Activated CD4-positive, alpha-beta memory T cell treated with anti-CD3 and anti-CD28 coated beads, Interleukin-2, amount 10 ng/mL, durations not matched to agents 7 days and 5 days (primary cell): ENCODE measurements around the gene ENTPD7. TPM values are rescaled to one million over a fixed set of nuclear protein-coding genes. Genes with fewer than 3 reads are reported as not detected.
"Not testable (repeated sequence)": the region's sequence is repeated elsewhere in the genome, so short reads cannot be mapped to it uniquely, and the experiment has no call there.

Experiments used
- CTCF ChIA-PET: fragments of 350-600 bp; sonication (Branson Sonifier 250); formaldehyde crosslinking; loops from one replicate; lab custom pipeline; 2021; ENCODE audit warnings: antibody characterized with exemption, inconsistent platforms; lab: Charles Lee
- POLR2A ChIA-PET: fragments of 350-600 bp; sonication (Branson Sonifier 250); formaldehyde crosslinking; loops from one replicate; lab custom pipeline; 2021; ENCODE audit warnings: antibody characterized with exemption; lab: Charles Lee
- DNase-seq: peaks from one replicate; pipeline ENCODE4 v3.0.0-alpha.2; 2020
- H3K27ac Mint-ChIP-seq: one replicate; pipeline ENCODE4 v1.8.0; 2021; ENCODE audit warnings: mild to moderate bottlenecking, mixed read lengths
- H3K27me3 Mint-ChIP-seq: one replicate; pipeline ENCODE4 v1.8.0; 2021; ENCODE audit warnings: mixed read lengths
- H3K36me3 Mint-ChIP-seq: one replicate; pipeline ENCODE4 v1.8.0; 2021; ENCODE audit warnings: low read depth, mixed read lengths
- H3K4me1 Mint-ChIP-seq: one replicate; pipeline ENCODE4 v1.8.0; 2021; ENCODE audit warnings: mixed read lengths
- H3K4me3 Mint-ChIP-seq: one replicate; pipeline ENCODE4 v1.8.0; 2021; ENCODE audit warnings: mild to moderate bottlenecking, mixed read lengths
- H3K9me3 Mint-ChIP-seq: one replicate; pipeline ENCODE4 v1.8.0; 2021; ENCODE audit warnings: mixed read lengths
- total RNA-seq, 2 experiments: library from RNA; stranded (reverse); gene quantifications; one replicate each; pipeline ENCODE4 v1.2.3, GENCODE V29; 2021

ENTPD7 gene
- total RNA-seq, 2 experiments from 2014 or later = 4.1 to 4.3 TPM

GRCh38 chr10:99621454-99622251 is 37.7 kb upstream of the ENTPD7 start:
- Mint-ChIP-seq H3K4me3 (peak overlapping the region; percentile 88), H3K9me3 (no peaks in the 10 kb centered on the region), H3K4me1 (peaks cover 41% of the 10 kb centered on the region), H3K27ac (peak overlapping the region; percentile 89), H3K27me3 (no peaks in the 10 kb centered on the region), H3K36me3 (peaks cover 21% of the 10 kb centered on the region)
- CTCF ChIA-PET = interaction anchor here (0.6 to 3.1 kb wide), 6 partner anchors 9 to 186 kb away, joined by 3 to 18 read pairs (median 6); partner anchors contain the start of genes COX15, CUTC and ENTPD7
- DNase-seq = no peak
- POLR2A ChIA-PET = interaction anchor here (0.9 to 5.8 kb wide), 8 partner anchors 10 to 191 kb away, joined by 3 to 53 read pairs (median 14); partner anchors contain the start of genes COX15, CUTC, ENTPD7 and GOT1

- DNase-seq = no peak
- no peak overlapping the region for H3K27ac Mint-ChIP-seq
- H3K36me3 Mint-ChIP-seq = peaks cover 5% of the 10 kb centered on the region
- no peaks in the 10 kb centered on the region for H3K27me3 Mint-ChIP-seq
- ChIA-PET CTCF (no interaction called here), POLR2A (no interaction called here)
- peaks cover 23% of the 10 kb centered on the region for H3K4me1 Mint-ChIP-seq
- no peaks in the 10 kb centered on the region for H3K9me3 Mint-ChIP-seq
- H3K4me3 Mint-ChIP-seq = no peak overlapping the region
These were observed 35.4 kb upstream of the ENTPD7 start for GRCh38 chr10:99623919-99624318.

GRCh38 chr10:99625124-99625523 is 34.2 kb upstream of the ENTPD7 start:
- DNase-seq, H3K4me3 Mint-ChIP-seq, H3K27me3 Mint-ChIP-seq, H3K36me3 Mint-ChIP-seq, H3K9me3 Mint-ChIP-seq, H3K27ac Mint-ChIP-seq, CTCF ChIA-PET: not testable (repeated sequence)
- POLR2A ChIA-PET = interaction anchor here (0.7 kb wide), 1 partner anchor 107 kb away, joined by 3 read pairs; the partner anchor contains the start of gene CUTC
- peaks cover 21% of the 10 kb centered on the region for H3K4me1 Mint-ChIP-seq

GRCh38 chr10:99628923-99629624 is 30.2 kb upstream of the ENTPD7 start:
- Mint-ChIP-seq H3K9me3 (no peaks in the 10 kb centered on the region), H3K27me3 (peaks cover 8% of the 10 kb centered on the region), H3K27ac (no peak overlapping the region), H3K4me3 (no peak overlapping the region), H3K36me3 (no peaks in the 10 kb centered on the region), H3K4me1 (peaks cover 6% of the 10 kb centered on the region)
- CTCF ChIA-PET = interaction anchor here (1.1 kb wide), 1 partner anchor 83 kb away, joined by 3 read pairs; no protein-coding TSS in a partner anchor
- no peak for DNase-seq
- POLR2A ChIA-PET = no interaction called here

GRCh38 chr10:99629625-99629978 is 29.7 kb upstream of the ENTPD7 start:
- ChIA-PET CTCF (interaction anchor here (1.1 kb wide), 1 partner anchor 83 kb away, joined by 3 read pairs; no protein-coding TSS in a partner anchor), POLR2A (interaction anchor here (1.0 kb wide), 1 partner anchor 11 kb away, joined by 3 read pairs; no protein-coding TSS in a partner anchor)
- Mint-ChIP-seq H3K4me1 (peaks cover 6% of the 10 kb centered on the region), H3K4me3 (no peak overlapping the region), H3K36me3 (no peaks in the 10 kb centered on the region), H3K27ac (no peak overlapping the region), H3K27me3 (peaks cover 10% of the 10 kb centered on the region), H3K9me3 (no peaks in the 10 kb centered on the region)
- no peak for DNase-seq

- Mint-ChIP-seq H3K4me3 (no peak overlapping the region), H3K9me3 (no peaks in the 10 kb centered on the region), H3K27me3 (peaks cover 15% of the 10 kb centered on the region), H3K4me1 (peaks cover 6% of the 10 kb centered on the region), H3K27ac (no peak overlapping the region), H3K36me3 (no peaks in the 10 kb centered on the region)
- ChIA-PET POLR2A (interaction anchor here (0.6 to 1.0 kb wide), 2 partner anchors 11 to 101 kb away, joined by 3 read pairs; partner anchors contain the start of genes COX15 and CUTC), CTCF (no interaction called here)
- no peak for DNase-seq
These were observed 28.9 kb upstream of the ENTPD7 start for GRCh38 chr10:99630433-99630832.

- H3K36me3 Mint-ChIP-seq = no peaks in the 10 kb centered on the region
- ChIA-PET POLR2A (interaction anchor here (3.3 kb wide), 1 partner anchor 10 kb away, joined by 13 read pairs; the partner anchor contains the start of gene SLC25A28), CTCF (no interaction called here)
- peaks cover 19% of the 10 kb centered on the region for H3K27me3 Mint-ChIP-seq
- no peak for DNase-seq
- H3K4me1 Mint-ChIP-seq = peaks cover 6% of the 10 kb centered on the region
- H3K4me3 Mint-ChIP-seq = no peak overlapping the region
- H3K27ac Mint-ChIP-seq = no peak overlapping the region
- H3K9me3 Mint-ChIP-seq = no peaks in the 10 kb centered on the region
These were observed 28.3 kb upstream of the ENTPD7 start for GRCh38 chr10:99630991-99631390.

- no peak overlapping the region for H3K4me3 Mint-ChIP-seq
- peaks cover 23% of the 10 kb centered on the region for H3K27me3 Mint-ChIP-seq
- H3K36me3 Mint-ChIP-seq = no peaks in the 10 kb centered on the region
- POLR2A ChIA-PET = interaction anchor here (3.3 kb wide), 1 partner anchor 11 kb away, joined by 13 read pairs; the partner anchor contains the start of gene SLC25A28
- DNase-seq = no peak
- CTCF ChIA-PET = no interaction called here
- H3K9me3 Mint-ChIP-seq = no peaks in the 10 kb centered on the region
- H3K4me1 Mint-ChIP-seq = peaks cover 6% of the 10 kb centered on the region
- H3K27ac Mint-ChIP-seq = no peak overlapping the region
These were observed 27.8 kb upstream of the ENTPD7 start for GRCh38 chr10:99631496-99631895.

GRCh38 chr10:99633832-99634231 is 25.5 kb upstream of the ENTPD7 start:
- ChIA-PET POLR2A (interaction anchor here (3.3 kb wide), 1 partner anchor 13 kb away, joined by 13 read pairs; the partner anchor contains the start of gene SLC25A28), CTCF (interaction anchor here (0.7 kb wide), 1 partner anchor 75 kb away, joined by 3 read pairs; no protein-coding TSS in a partner anchor)
- Mint-ChIP-seq H3K9me3 (no peaks in the 10 kb centered on the region), H3K36me3 (no peaks in the 10 kb centered on the region), H3K4me1 (peaks cover 2% of the 10 kb centered on the region), H3K4me3 (no peak overlapping the region), H3K27me3 (peaks cover 45% of the 10 kb centered on the region), H3K27ac (no peak overlapping the region)
- DNase-seq = no peak

- POLR2A ChIA-PET = no interaction called here
- DNase-seq = no peak
- H3K4me3 Mint-ChIP-seq = no peak overlapping the region
- no peak overlapping the region for H3K27ac Mint-ChIP-seq
- H3K9me3 Mint-ChIP-seq = no peaks in the 10 kb centered on the region
- H3K36me3 Mint-ChIP-seq = no peaks in the 10 kb centered on the region
- CTCF ChIA-PET = interaction anchor here (1.0 to 1.1 kb wide), 2 partner anchors 26 to 36 kb away, joined by 3 read pairs; no protein-coding TSS in a partner anchor
- peaks cover 42% of the 10 kb centered on the region for H3K27me3 Mint-ChIP-seq
- peaks cover 2% of the 10 kb centered on the region for H3K4me1 Mint-ChIP-seq
These were observed 11.6 kb upstream of the ENTPD7 start for GRCh38 chr10:99647601-99648151.

GRCh38 chr10:99648717-99649116 is 10.6 kb upstream of the ENTPD7 start:
- Mint-ChIP-seq H3K27ac (no peak overlapping the region), H3K27me3 (peaks cover 42% of the 10 kb centered on the region), H3K4me3 (no peak overlapping the region), H3K36me3 (no peaks in the 10 kb centered on the region), H3K9me3 (no peaks in the 10 kb centered on the region), H3K4me1 (peaks cover 2% of the 10 kb centered on the region)
- no peak for DNase-seq
- ChIA-PET POLR2A (no interaction called here), CTCF (interaction anchor here (0.7 to 1.1 kb wide), 2 partner anchors 37 to 219 kb away, joined by 3 read pairs; no protein-coding TSS in a partner anchor)

- DNase-seq = no peak
- no peaks in the 10 kb centered on the region for H3K36me3 Mint-ChIP-seq
- no peak overlapping the region for H3K4me3 Mint-ChIP-seq
- CTCF ChIA-PET = no interaction called here
- no peak overlapping the region for H3K27ac Mint-ChIP-seq
- H3K9me3 Mint-ChIP-seq = no peaks in the 10 kb centered on the region
- peaks cover 2% of the 10 kb centered on the region for H3K4me1 Mint-ChIP-seq
- peaks cover 32% of the 10 kb centered on the region for H3K27me3 Mint-ChIP-seq
- POLR2A ChIA-PET = interaction anchor here (1.7 kb wide), 1 partner anchor 31 kb away, joined by 9 read pairs; no protein-coding TSS in a partner anchor
These were observed 6.4 kb upstream of the ENTPD7 start for GRCh38 chr10:99652800-99653390.
